NCI-H82 treated with DMSO at 0.1 percent for 48 hours (cell line): Measurements from ENCODE around the gene RANBP9.

ENCODE experiments used
- DNase-seq: peaks from one replicate; lab custom pipeline; 2025; ENCODE audit not compliant: unreplicated experiment; lab: John Stamatoyannopoulos, UW

The RANBP9 gene

DNA sequence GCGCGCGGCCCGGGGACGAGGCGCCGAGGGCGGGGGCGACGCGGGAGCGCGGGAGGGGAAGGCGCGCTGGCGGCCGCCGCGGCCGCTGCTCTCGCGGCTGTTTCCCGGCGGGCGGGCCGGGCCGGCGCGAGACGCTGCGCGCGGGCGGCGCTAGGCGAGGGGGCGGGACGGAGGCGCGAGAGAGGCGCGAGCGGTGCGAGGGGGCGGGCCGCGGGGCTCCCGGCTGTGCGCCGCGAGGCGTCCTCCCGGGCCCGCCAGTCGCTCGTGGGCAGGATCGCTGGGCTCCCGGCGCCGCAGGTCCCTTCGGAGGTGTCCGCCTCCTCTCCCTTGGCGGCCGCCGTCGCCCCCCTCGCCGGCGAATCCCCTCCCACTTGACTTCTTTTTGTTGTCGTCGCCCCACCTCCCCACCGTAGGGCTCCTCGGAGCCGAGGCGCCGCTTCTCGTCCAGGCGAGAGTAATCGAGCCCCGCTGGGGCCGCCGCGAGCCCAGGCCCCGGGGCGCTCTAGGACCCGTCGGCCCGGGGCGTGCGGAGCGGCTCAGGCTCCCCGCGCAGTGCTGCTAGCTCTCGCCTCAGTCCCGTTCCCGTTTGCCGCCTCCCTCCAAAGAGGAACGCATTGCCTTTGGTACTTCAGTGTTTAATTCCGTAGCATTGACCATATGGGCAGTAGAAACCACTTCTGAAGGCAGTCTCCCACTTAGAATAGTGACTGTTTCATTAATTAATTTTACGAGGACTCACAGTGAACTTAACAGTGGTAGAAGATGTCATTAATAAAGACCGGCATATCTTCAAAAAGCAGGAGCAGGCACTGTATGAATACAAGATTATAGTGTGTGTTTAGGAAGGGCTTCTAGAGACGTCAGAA is at the start of gene RANBP9:
TSS of gene RANBP9 (minus strand) at position 103 of the 866 bp plus-strand sequence. CDS start 330 bp downstream, outside the sequence.
- peak; percentile 73 for DNase-seq

GRCh38 chr6:13760307-13761304 is 49.0 kb upstream of the RANBP9 start:
- no peak for DNase-seq

GRCh38 chr6:13759025-13759424 is 47.4 kb upstream of the RANBP9 start:
- DNase-seq = no peak

DNA sequence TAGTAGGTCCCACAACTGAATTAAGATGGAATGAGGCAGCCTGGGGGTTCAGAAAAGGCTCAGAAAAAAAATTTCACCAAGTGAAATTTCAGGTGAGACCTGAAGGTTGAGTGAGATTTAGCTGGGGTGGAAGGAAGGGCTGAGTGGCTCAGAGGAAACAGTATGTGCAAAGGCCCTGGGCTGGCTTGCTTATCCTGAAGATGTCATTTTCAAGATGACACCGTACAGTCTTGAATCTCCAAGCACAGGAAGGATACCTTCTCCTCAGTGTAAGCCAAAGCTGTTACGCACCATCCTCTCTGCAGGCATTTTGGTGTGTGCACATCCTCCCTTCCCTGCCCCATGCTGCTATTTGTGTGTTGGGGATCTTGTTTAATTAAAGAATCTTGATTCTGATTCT is 43.0 kb upstream of the RANBP9 start:
- DNase-seq = no peak

DNA sequence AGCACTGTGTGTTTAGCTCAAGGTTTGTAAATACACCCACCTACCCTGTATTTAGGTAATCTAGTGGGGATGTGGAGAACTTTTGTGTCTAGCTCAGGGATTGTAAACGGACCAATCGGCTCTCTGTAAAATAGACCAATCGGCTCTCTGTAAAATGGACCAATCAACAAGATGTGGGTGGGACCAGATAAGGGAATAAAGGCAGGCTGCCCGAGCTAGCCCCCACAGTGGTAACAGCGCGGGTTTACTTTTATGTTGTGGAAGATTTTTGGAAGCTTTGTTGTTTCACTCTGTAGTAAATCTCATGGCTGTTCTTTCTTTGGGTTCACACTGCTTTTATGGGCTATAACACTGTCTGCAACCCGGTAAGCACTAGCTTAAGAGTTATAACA is 32.1 kb upstream of the RANBP9 start:
- no peak for DNase-seq

- DNase-seq = no peak
These were observed 31.5 kb upstream of the RANBP9 start for GRCh38 chr6:13742961-13743735.

GRCh38 chr6:13741365-13741764 is 29.7 kb upstream of the RANBP9 start:
- no peak for DNase-seq

GRCh38 chr6:13735031-13735430 is 23.4 kb upstream of the RANBP9 start:
- DNase-seq = no peak

DNA sequence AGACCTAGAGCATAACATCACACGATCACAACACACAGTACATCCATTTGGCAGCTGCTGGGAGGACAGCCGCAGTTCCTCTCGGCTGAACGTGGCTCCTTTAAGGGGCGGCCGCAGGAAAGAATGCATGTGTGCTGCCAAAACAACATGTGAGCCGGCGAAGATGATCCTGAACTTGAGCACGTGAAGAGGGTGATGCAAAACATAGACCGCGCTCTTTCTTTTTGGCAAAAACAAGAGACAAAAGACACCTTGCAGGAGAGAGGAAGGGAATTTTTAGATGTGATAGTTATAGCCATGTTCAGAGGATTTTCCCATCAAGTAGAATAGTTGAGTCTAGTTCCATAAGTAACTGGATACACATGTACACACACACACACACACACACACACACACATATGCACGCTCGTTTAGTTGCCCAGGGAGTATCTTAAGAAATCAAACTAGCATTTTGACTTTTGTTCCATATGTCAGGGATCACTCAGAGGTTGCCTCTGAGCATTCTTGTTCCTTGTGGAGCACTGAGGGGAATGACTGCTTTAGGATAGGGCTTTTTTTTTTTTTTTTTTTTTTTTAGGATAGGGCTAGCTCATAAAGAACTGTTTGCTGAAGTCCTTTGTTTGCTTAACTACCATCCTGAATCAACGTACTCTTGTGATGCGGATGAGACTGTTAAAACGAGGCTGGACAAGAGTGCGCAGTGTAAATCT is 21.7 kb upstream of the RANBP9 start:
- no peak for DNase-seq

DNA sequence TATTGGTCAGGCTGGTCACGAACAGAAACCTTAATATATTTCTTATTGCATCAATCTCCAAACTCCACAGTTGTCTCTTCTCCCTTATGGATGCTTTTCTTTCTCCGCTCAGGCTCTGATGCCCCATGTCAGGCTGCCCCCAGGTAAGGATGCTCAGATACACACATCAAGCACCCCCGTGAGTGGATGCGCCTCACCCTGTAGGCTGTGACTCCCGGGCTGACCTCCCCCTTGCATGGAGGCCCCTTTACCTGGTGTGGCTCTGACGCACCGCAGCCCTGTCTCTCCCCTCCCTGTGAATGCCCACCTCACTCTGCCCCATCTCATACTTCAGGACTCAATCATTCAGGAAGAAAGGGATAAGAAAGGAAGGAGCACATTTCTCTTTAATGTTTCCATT is 19.1 kb upstream of the RANBP9 start:
- no peak for DNase-seq

GRCh38 chr6:13729891-13730290 is 18.3 kb upstream of the RANBP9 start:
- DNase-seq = no peak

- no peak for DNase-seq
These were observed 13.9 kb upstream of the RANBP9 start for GRCh38 chr6:13725570-13725969.

DNA sequence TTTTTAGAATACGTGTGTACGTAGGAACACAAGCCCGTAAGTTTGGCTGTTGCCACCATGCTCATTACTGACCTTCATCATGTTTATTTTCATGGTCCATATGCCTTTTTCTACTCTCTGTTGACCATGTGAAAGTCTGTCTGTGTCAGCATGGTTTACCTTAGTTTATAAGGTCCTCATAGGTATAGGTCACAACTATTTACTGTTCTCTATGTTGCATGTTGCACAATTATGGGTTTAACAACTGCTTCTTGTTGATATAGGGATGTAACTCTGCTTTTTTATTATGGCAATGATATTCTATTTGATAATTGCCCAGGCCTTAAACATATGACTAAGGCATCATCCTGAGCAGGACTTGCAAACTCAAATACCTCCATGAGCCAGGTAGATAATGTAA is 13.4 kb upstream of the RANBP9 start:
- DNase-seq = no peak

DNA sequence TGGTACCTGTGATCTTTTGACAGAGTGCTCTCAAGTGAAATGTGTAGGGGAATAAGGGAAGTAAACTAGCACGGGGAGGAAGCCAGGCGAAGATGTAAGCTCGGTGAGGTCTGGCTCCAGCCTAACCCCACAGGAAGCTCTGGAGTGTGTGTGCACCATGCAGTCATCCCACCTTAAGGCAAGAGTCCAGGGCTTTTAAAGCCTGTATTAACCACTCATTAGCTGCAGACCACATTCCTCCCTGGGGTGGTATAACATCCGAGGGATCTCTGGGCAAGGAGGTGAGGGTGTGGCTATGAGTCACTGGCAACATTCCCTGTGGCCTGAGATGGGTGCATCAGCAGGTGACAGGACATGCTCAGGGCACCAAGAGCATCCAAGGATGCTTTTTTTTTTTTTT is 12.5 kb upstream of the RANBP9 start:
- no peak for DNase-seq

- peak; percentile 82 for DNase-seq
These were observed 11.2 kb upstream of the RANBP9 start for GRCh38 chr6:13722880-13723279.

- DNase-seq = no peak
These were observed 6.5 kb upstream of the RANBP9 start for GRCh38 chr6:13718123-13718458.

GRCh38 chr6:13716955-13717295 is 5.3 kb upstream of the RANBP9 start:
- DNase-seq = no peak

DNA sequence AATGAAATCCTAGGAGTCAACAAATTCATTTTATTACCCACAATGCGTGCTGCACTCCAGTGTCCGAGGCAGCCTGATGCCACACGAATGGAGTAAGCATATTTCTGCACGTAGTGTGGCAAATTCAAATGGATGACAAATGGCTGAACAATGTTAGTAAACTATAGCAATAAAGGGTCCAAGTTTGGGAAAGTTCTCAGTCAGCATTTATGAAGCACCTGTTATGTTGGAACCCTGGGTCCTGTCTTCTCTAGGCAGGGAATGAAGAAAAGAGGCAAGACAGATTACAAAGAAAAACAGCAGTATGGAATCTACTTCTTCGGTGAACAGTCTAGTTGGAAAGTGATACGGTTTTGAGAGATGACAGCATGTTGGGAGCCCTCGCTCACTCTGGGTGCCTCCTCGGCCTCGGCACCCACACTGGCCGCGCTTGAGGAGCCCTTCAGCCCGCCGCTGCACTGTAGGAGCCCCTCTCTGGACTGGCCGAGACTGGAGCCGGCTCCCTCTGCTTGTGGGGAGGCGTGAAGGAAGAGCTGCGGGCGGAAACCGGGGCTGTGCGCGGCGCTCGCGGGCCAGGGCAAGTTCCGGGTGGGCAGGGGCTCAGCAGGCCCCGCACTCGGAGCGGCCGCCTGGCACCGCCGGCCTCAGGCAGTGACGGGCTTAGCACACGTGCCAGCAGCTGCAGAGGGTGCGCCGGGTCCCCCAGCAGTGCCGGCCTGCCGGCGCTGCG is 4.8 kb upstream of the RANBP9 start:
- no peak for DNase-seq

DNA sequence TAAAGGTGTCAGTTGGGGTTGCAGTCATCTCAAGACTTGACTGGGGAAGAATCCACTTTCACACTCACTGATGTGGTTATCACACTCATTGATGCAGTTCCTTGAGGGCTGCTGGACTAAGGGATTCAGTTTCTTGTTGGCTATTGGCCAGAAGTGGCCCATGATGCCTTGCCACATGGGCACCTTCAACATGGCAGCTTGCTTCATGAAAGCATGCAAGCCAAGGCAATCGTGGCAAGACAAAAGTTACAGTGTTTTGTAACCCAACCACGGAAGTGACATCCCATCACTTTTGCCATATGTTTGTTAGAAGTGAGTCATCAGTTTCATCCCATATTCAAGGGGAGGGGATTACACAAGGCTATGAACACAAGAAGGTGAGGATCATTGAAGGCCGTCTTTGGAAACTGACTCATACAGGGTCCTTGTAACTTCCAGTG is 3.8 kb upstream of the RANBP9 start:
- DNase-seq = no peak

- no peak for DNase-seq
These were observed 914 bp upstream of the RANBP9 start for GRCh38 chr6:13712599-13712898.
